NCI-H2196 treated with DMSO at 0.1 percent for 48 hours (cell line): ENCODE measurements around the gene SOX21.

Experiments
- DNase-seq: peaks from one replicate; lab custom pipeline; 2025; ENCODE audit not compliant: unreplicated experiment; lab: John Stamatoyannopoulos, UW

SOX21 gene

GRCh38 chr13:94709001-94709834 is 3.1 kb downstream of the SOX21 start:
- DNase-seq = no peak

- no peak for DNase-seq
Observed at GRCh38 chr13:94708031-94708859, 4.1 kb downstream of the SOX21 start.

- no peak for DNase-seq
Observed at GRCh38 chr13:94707400-94708021, 4.8 kb downstream of the SOX21 start.

- DNase-seq = no peak
Observed at GRCh38 chr13:94706843-94707399, 5.4 kb downstream of the SOX21 start.

GRCh38 chr13:94706101-94706842 is 6.1 kb downstream of the SOX21 start:
- DNase-seq = no peak

GRCh38 chr13:94705081-94706030 is 7.0 kb downstream of the SOX21 start:
- DNase-seq = no peak

- no peak for DNase-seq
Observed at GRCh38 chr13:94704377-94705080, 7.8 kb downstream of the SOX21 start.

GRCh38 chr13:94703721-94704314 is 8.5 kb downstream of the SOX21 start:
- no peak for DNase-seq

- DNase-seq = no peak
Observed at GRCh38 chr13:94703271-94703670, 9.1 kb downstream of the SOX21 start.

GRCh38 chr13:94702181-94703041 is 9.9 kb downstream of the SOX21 start:
- DNase-seq = no peak

GRCh38 chr13:94701313-94702180 is 10.8 kb downstream of the SOX21 start:
- no peak for DNase-seq

- no peak for DNase-seq
Observed at GRCh38 chr13:94700536-94700935, 11.8 kb downstream of the SOX21 start.

- DNase-seq = no peak
Observed at GRCh38 chr13:94700051-94700535, 12.3 kb downstream of the SOX21 start.

- no peak for DNase-seq
Observed at GRCh38 chr13:94696171-94696570, 16.2 kb downstream of the SOX21 start.

- DNase-seq = no peak
Observed at GRCh38 chr13:94692030-94692429, 20.3 kb downstream of the SOX21 start.

GRCh38 chr13:94683409-94683808 is 28.9 kb downstream of the SOX21 start:
- no peak for DNase-seq
